Camera-type eye (tissue), 1 donor: ENCODE measurements around the gene LPAR2. TPM values are rescaled to one million over a fixed set of nuclear protein-coding genes. Genes with fewer than 3 reads are reported as not detected.

ENCODE experiments used
- total RNA-seq: library from RNA; depleted of rRNA; stranded (reverse); fragments of >200 nt; gene quantifications from one replicate; pipeline ENCODE4 v1.2.3, GENCODE V29; 2014

The LPAR2 gene
- 15.4 TPM for total RNA-seq

GRCh38 chr19:19627621-19628500, at the start of gene LPAR2:
TSS of gene LPAR2 (minus strand) at chr19:19628220. CDS start at chr19:19627275, 945 bp downstream.

GRCh38 chr19:19668230-19669012, 40.4 kb upstream of the LPAR2 start, which contains the start of gene ZNF101:
TSS of gene ZNF101 (plus strand) at chr19:19668839. CDS start at chr19:19668964, 125 bp downstream.

GRCh38 chr19:19663256-19664120, 35.5 kb upstream of the LPAR2 start, which contains the start of gene ATP13A1:
TSS of gene ATP13A1 (minus strand) at chr19:19663676. CDS start at chr19:19663666, 10 bp downstream.

GRCh38 chr19:19643158-19644053, 15.4 kb upstream of the LPAR2 start, which contains the start of gene GMIP:
TSS of gene GMIP (minus strand) at chr19:19643657. CDS start at chr19:19643529, 128 bp downstream.

GRCh38 chr19:19618219-19619051, 9.6 kb downstream of the LPAR2 start, which contains the start of gene PBX4:
TSS of gene PBX4 (minus strand) at chr19:19618687. CDS start at chr19:19618629, 58 bp downstream.

Other genes with a start within 250 kb of the LPAR2 start
- gene GATAD2A, start 222.5 kb downstream of the LPAR2 start, total RNA-seq = 43.4 TPM
- gene TSSK6, start 112.7 kb downstream of the LPAR2 start, total RNA-seq = 2.4 TPM
- gene NDUFA13, start 112.0 kb downstream of the LPAR2 start, total RNA-seq = 44.9 TPM
- 3.2 TPM for gene YJEFN3, start 99.3 kb downstream of the LPAR2 start, total RNA-seq
- 3.7 TPM for gene CILP2, start 90.0 kb downstream of the LPAR2 start, total RNA-seq
- 8.6 TPM for gene PBX4, start 9.5 kb downstream of the LPAR2 start, total RNA-seq
- gene GMIP, start 15.4 kb upstream of the LPAR2 start, total RNA-seq = 9.2 TPM
- 80.7 TPM for gene ATP13A1, start 35.5 kb upstream of the LPAR2 start, total RNA-seq
- 9.3 TPM for gene ZNF101, start 40.6 kb upstream of the LPAR2 start, total RNA-seq
- gene ZNF14, start 104.9 kb upstream of the LPAR2 start, total RNA-seq = 30.3 TPM
- 65.3 TPM for gene ZNF506, start 193.5 kb upstream of the LPAR2 start, total RNA-seq
- 56.9 TPM for gene ZNF253, start 237.7 kb upstream of the LPAR2 start, total RNA-seq